Measurements from ENCODE around the gene JRKL.
A peak's percentile ranks its signal among the peaks of the same experiment; 100 is the strongest.

Gene JRKL

GRCh38 chr11:96376796-96377195 lies 13.0 kb upstream of the JRKL start:
- POLR2A ChIA-PET, result no interaction called here
- CTCF ChIA-PET, result no interaction called here
- Histone ChIP-seq H3K4me3 (ENCODE audit: low read depth, low read length) (no peak overlapping the region), H3K27ac (ENCODE audit: extremely low read depth, low read depth, low read length) (no peak overlapping the region), H3K4me1 (ENCODE audit: control insufficient read depth, insufficient read depth, low read length) (no peaks in the 10 kb centered on the region), H3K36me3 (ENCODE audit: control insufficient read depth in 2 of 2, insufficient read depth in 1 of 2, low read length in 2 of 2) (peaks cover 0 to 37% of the 10 kb centered on the region in 2 experiments; a peak in 1 of 3 replicates), H3K9me3 (ENCODE audit: control insufficient read depth, insufficient read depth, low read depth, low read length) (no peaks in the 10 kb centered on the region)
- TF ChIP-seq ZSCAN30 (tag by site-specific recombination; IDR thresholded peaks at IDR 0.05) (no peak), ZNF660 (tag by site-specific recombination; IDR thresholded peaks at IDR 0.05) (no peak), ZBTB11 (tag by site-specific recombination; conservative IDR thresholded peaks at IDR 0.05; ENCODE audit: low read depth) (no peak), IKZF3 (tag by site-specific recombination; IDR thresholded peaks at IDR 0.05) (no peak), ZNF580 (tag by site-specific recombination; IDR thresholded peaks at IDR 0.05) (no peak), ZNF423 (tag by site-specific recombination; IDR thresholded peaks at IDR 0.05) (no peak), ZNF292 (tag by site-specific recombination; IDR thresholded peaks at IDR 0.05; ENCODE audit: borderline replicate concordance, low read depth) (no peak)

GRCh38 chr11:96384156-96384555 lies 5.7 kb upstream of the JRKL start:
- Histone ChIP-seq H3K36me3 (ENCODE audit: control insufficient read depth in 2 of 2, insufficient read depth in 1 of 2, low read length in 2 of 2) (peaks cover 0 to 42% of the 10 kb centered on the region in 2 experiments; a peak in 1 of 3 replicates), H3K9me3 (ENCODE audit: control insufficient read depth, insufficient read depth, low read depth, low read length) (no peaks in the 10 kb centered on the region), H3K27ac (ENCODE audit: extremely low read depth, low read depth, low read length) (no peak overlapping the region), H3K4me1 (ENCODE audit: control insufficient read depth, insufficient read depth, low read length) (no peaks in the 10 kb centered on the region), H3K4me3 (ENCODE audit: low read depth, low read length) (no peak overlapping the region)
- CTCF ChIA-PET, result interaction anchor here (1.1 kb wide), 1 partner anchor 15 kb away, joined by 3 read pairs; no protein-coding TSS in a partner anchor
- POLR2A ChIA-PET, result no interaction called here
- no peak for TF ChIP-seq ZNF112 (tag by site-specific recombination; IDR thresholded peaks at IDR 0.05)
- TF ChIP-seq PRDM6 (tag by site-specific recombination; IDR thresholded peaks at IDR 0.05), result peak; percentile 17; the same call in 1 of the 2 replicates
- TF ChIP-seq MEIS1 (CRISPR knock-in tag; IDR thresholded peaks at IDR 0.05; ENCODE audit: borderline replicate concordance), result no peak

DNA sequence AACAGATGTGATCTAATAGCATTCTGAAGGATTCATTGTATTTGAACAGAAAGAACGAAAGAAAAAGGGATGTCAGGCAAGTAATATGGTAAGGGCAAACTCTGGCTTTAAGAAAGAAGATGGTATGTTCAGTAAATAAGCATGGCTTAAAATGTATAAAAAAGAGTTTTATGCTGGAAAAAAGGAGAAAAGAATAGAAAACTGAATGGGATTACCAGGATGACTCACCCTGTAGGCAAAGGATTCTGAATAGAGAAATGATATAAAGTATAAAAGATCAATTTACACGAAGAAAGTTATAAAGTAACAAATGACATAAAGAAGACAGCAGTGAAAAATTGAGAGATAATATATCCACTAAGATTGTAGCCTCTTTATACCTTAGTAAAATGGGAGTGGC lies 4.6 kb upstream of the JRKL start:
- Histone ChIP-seq H3K4me3 (ENCODE audit: low read depth, low read length) (no peak overlapping the region), H3K27ac (ENCODE audit: extremely low read depth, low read depth, low read length) (no peak overlapping the region), H3K9me3 (ENCODE audit: control insufficient read depth, insufficient read depth, low read depth, low read length) (no peaks in the 10 kb centered on the region), H3K36me3 (ENCODE audit: control insufficient read depth in 2 of 2, insufficient read depth in 1 of 2, low read length in 2 of 2) (peaks cover 0 to 38% of the 10 kb centered on the region in 2 experiments; a peak in 1 of 3 replicates), H3K4me1 (ENCODE audit: control insufficient read depth, insufficient read depth, low read length) (no peaks in the 10 kb centered on the region)
- CTCF ChIA-PET, result interaction anchor here (1.1 kb wide), 1 partner anchor 16 kb away, joined by 3 read pairs; no protein-coding TSS in a partner anchor
- TF ChIP-seq FEZF1 (tag by site-specific recombination; IDR thresholded peaks at IDR 0.05) (no peak), PRDM6 (tag by site-specific recombination; IDR thresholded peaks at IDR 0.05) (peak; percentile 62; the same call in 1 of the 2 replicates)
- POLR2A ChIA-PET, result no interaction called here

Data from HEK293 (cell line).